ENCODE results near the gene PSAP. TPM values are rescaled to one million over a fixed set of nuclear protein-coding genes. Genes with fewer than 3 reads are reported as not detected.

PSAP gene
- total and polyA plus RNA-seq, 4 experiments from 2014 or later: 248 to 611 (median 324) TPM

DNA sequence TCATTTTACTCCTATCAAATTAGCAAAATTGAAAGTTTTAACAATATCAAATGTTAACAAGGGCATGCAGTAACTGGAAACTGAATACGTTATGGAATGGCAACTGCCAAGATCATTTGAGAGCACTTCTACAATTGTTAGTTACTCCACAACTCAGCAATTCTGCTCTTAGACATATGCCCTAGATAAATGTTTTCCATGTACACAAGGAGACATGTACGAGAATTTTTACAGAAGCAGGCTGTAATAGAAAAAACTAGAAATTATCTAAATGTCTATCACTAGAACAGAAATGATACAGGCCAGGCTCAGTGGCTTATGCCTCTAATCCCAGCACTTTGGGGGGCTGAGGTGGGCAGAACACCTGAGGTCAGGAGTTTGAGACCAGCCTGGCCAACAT lies 7.0 kb downstream of the PSAP start:
- POLR2A ChIA-PET (ENCODE audit: partially characterized antibody): no interaction called here
- Mint-ChIP-seq H3K27ac (peak overlapping the region in 2 of 7 donors; percentile 27 to 53), H3K4me3 (no peak overlapping the region), H3K9me3 (no peaks in the 10 kb centered on the region), H3K36me3 (peaks cover 2 to 6% of the 10 kb centered on the region in 2 donors), H3K4me1 (peaks cover 49 to 83% (median 64%) of the 10 kb centered on the region in 4 donors), H3K27me3 (no peaks in the 10 kb centered on the region)
- no peaks in the 10 kb centered on the region for H3K9me3 ChIP-seq (ENCODE audit: control insufficient read depth in 1 of 2, low read length in 2 of 2)
- no peak for DNase-seq
- no peak overlapping the region for H3K27ac ChIP-seq (ENCODE audit: low read depth, low read length)
- H3K4me3 ChIP-seq (ENCODE audit: low read length in 2 of 2): no peak overlapping the region
- CTCF ChIA-PET (ENCODE audit: partially characterized antibody): interaction anchor here (1.3 kb wide), 1 partner anchor 52 kb away, joined by 3 read pairs; no protein-coding TSS in a partner anchor
- intact Hi-C loops (cut with micrococcal nuclease): no loop called here
- H3K36me3 ChIP-seq (ENCODE audit: insufficient read depth, low read length): no peaks in the 10 kb centered on the region
- peaks cover 49% of the 10 kb centered on the region for H3K4me1 ChIP-seq (ENCODE audit: insufficient read depth, low read length)
- H3K27me3 ChIP-seq (ENCODE audit: insufficient read depth, low read length): no peaks in the 10 kb centered on the region

- H3K36me3 Mint-ChIP-seq: peaks cover 6 to 8% of the 10 kb centered on the region in 2 donors
- H3K27me3 Mint-ChIP-seq: no peaks in the 10 kb centered on the region
- POLR2A ChIA-PET (ENCODE audit: partially characterized antibody): interaction anchor here (1.1 kb wide), 1 partner anchor 8 kb away, joined by 5 read pairs; the partner anchor contains the start of gene PSAP
- no peaks in the 10 kb centered on the region for H3K9me3 Mint-ChIP-seq
- no peak overlapping the region for H3K27ac ChIP-seq (ENCODE audit: low read depth, low read length)
- no peak overlapping the region for H3K4me3 Mint-ChIP-seq
- DNase-seq: no peak
- peaks cover 48 to 83% (median 63%) of the 10 kb centered on the region in 4 donors for H3K4me1 Mint-ChIP-seq
- H3K36me3 ChIP-seq (ENCODE audit: insufficient read depth, low read length): no peaks in the 10 kb centered on the region
- H3K4me1 ChIP-seq (ENCODE audit: insufficient read depth, low read length): peaks cover 51% of the 10 kb centered on the region
- intact Hi-C loops (cut with micrococcal nuclease): no loop called here
- H3K27me3 ChIP-seq (ENCODE audit: insufficient read depth, low read length): no peaks in the 10 kb centered on the region
- H3K9me3 ChIP-seq (ENCODE audit: control insufficient read depth in 1 of 2, low read length in 2 of 2): no peaks in the 10 kb centered on the region
- CTCF ChIA-PET (ENCODE audit: partially characterized antibody): interaction anchor here (1.3 to 1.5 kb wide), 2 partner anchors 8 to 53 kb away, joined by 3 to 4 read pairs; partner anchors contain the start of gene PSAP
- H3K27ac Mint-ChIP-seq: no peak overlapping the region
- no peak overlapping the region for H3K4me3 ChIP-seq (ENCODE audit: low read length in 2 of 2)
These were observed 8.0 kb downstream of the PSAP start for GRCh38 chr10:71842856-71843686.

DNA sequence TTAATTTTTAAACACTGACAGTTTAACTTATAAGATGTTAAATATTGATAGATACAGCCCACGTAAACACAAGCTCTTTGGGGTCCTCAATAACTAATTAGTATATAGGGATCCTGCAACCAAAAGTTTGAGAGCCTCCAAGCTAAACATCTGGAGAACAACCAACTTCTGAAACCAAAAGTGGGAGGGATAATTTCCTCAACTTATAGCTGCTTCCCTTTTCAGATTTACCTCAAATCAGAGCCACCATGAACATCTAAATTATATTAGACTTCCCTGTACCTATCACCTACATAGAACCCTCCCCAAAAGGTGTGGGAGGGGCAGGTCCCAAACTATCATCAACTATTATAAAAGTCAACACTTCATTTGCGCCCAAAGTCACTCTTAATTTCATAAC lies 8.6 kb downstream of the PSAP start:
- H3K4me3 Mint-ChIP-seq: no peak overlapping the region
- POLR2A ChIA-PET (ENCODE audit: partially characterized antibody): interaction anchor here (1.1 kb wide), 1 partner anchor 8 kb away, joined by 5 read pairs; the partner anchor contains the start of gene PSAP
- intact Hi-C loops (cut with micrococcal nuclease): no loop called here
- CTCF ChIA-PET (ENCODE audit: partially characterized antibody): interaction anchor here (1.5 kb wide), 1 partner anchor 9 kb away, joined by 4 read pairs; the partner anchor contains the start of gene PSAP
- H3K27ac Mint-ChIP-seq: no peak overlapping the region
- no peak overlapping the region for H3K27ac ChIP-seq (ENCODE audit: low read depth, low read length)
- no peak overlapping the region for H3K4me3 ChIP-seq (ENCODE audit: low read length in 2 of 2)
- no peaks in the 10 kb centered on the region for H3K27me3 ChIP-seq (ENCODE audit: insufficient read depth, low read length)
- H3K9me3 Mint-ChIP-seq: no peaks in the 10 kb centered on the region
- no peak for DNase-seq
- peaks cover 50 to 83% (median 65%) of the 10 kb centered on the region in 4 donors for H3K4me1 Mint-ChIP-seq
- peaks cover 58% of the 10 kb centered on the region for H3K4me1 ChIP-seq (ENCODE audit: insufficient read depth, low read length)
- H3K36me3 ChIP-seq (ENCODE audit: insufficient read depth, low read length): no peaks in the 10 kb centered on the region
- no peaks in the 10 kb centered on the region for H3K27me3 Mint-ChIP-seq
- no peaks in the 10 kb centered on the region for H3K9me3 ChIP-seq (ENCODE audit: control insufficient read depth in 1 of 2, low read length in 2 of 2)
- H3K36me3 Mint-ChIP-seq: peaks cover 11% of the 10 kb centered on the region in 2 donors

DNA sequence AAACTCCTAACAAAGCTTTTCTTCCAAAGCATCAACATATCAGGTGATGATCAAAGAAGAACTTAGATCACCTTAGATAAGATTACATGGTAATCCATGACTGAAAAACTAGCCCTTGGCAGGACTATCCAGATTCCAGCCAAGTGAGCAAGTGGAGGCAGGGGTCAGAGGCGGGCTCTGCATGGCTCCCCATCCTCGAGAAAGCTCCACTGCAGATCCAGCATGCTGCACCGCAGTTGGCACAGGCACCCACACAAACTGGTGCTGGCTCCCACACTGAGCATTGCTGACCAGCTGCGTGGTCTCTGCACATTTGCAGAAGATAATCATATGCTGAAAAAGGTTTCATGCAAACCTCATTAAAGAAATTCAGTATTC lies 10.1 kb downstream of the PSAP start:
- H3K27ac ChIP-seq (ENCODE audit: low read depth, low read length): no peak overlapping the region
- H3K4me3 ChIP-seq (ENCODE audit: low read length in 2 of 2): no peak overlapping the region
- no peak for DNase-seq
- no peaks in the 10 kb centered on the region for H3K36me3 ChIP-seq (ENCODE audit: insufficient read depth, low read length)
- Mint-ChIP-seq H3K36me3 (peaks cover 11 to 12% of the 10 kb centered on the region in 2 donors), H3K4me3 (no peak overlapping the region), H3K27me3 (no peaks in the 10 kb centered on the region), H3K27ac (peak overlapping the region in 1 of 7 donors; percentile 8), H3K9me3 (no peaks in the 10 kb centered on the region), H3K4me1 (peaks cover 52 to 87% (median 70%) of the 10 kb centered on the region in 4 donors)
- intact Hi-C loops (cut with micrococcal nuclease): no loop called here
- no peaks in the 10 kb centered on the region for H3K27me3 ChIP-seq (ENCODE audit: insufficient read depth, low read length)
- ChIA-PET CTCF (ENCODE audit: partially characterized antibody) (interaction anchor here (0.5 to 1.3 kb wide), 2 partner anchors 145 to 247 kb away, joined by 3 to 4 read pairs; partner anchors contain the start of gene SPOCK2), POLR2A (ENCODE audit: partially characterized antibody) (interaction anchor here (1.7 kb wide), 1 partner anchor 10 kb away, joined by 7 read pairs; the partner anchor contains the start of gene PSAP)
- peaks cover 67% of the 10 kb centered on the region for H3K4me1 ChIP-seq (ENCODE audit: insufficient read depth, low read length)
- H3K9me3 ChIP-seq (ENCODE audit: control insufficient read depth in 1 of 2, low read length in 2 of 2): no peaks in the 10 kb centered on the region

GRCh38 chr10:71840177-71840957 lies 10.7 kb downstream of the PSAP start:
- Histone ChIP-seq H3K27me3 (ENCODE audit: insufficient read depth, low read length) (no peaks in the 10 kb centered on the region), H3K27ac (ENCODE audit: low read depth, low read length) (no peak overlapping the region), H3K36me3 (ENCODE audit: insufficient read depth, low read length) (no peaks in the 10 kb centered on the region), H3K4me1 (ENCODE audit: insufficient read depth, low read length) (peaks cover 63% of the 10 kb centered on the region), H3K4me3 (ENCODE audit: low read length in 2 of 2) (no peak overlapping the region), H3K9me3 (ENCODE audit: control insufficient read depth in 1 of 2, low read length in 2 of 2) (no peaks in the 10 kb centered on the region)
- Mint-ChIP-seq H3K4me3 (no peak overlapping the region), H3K27me3 (no peaks in the 10 kb centered on the region), H3K9me3 (no peaks in the 10 kb centered on the region), H3K27ac (peak overlapping the region in 1 of 7 donors; percentile 8), H3K36me3 (peaks cover 11 to 12% of the 10 kb centered on the region in 2 donors), H3K4me1 (peaks cover 50 to 85% (median 68%) of the 10 kb centered on the region in 4 donors)
- no peak for DNase-seq
- ChIA-PET POLR2A (ENCODE audit: partially characterized antibody) (interaction anchor here (1.7 kb wide), 1 partner anchor 10 kb away, joined by 7 read pairs; the partner anchor contains the start of gene PSAP), CTCF (ENCODE audit: partially characterized antibody) (interaction anchor here (0.5 to 1.3 kb wide), 2 partner anchors 144 to 248 kb away, joined by 3 to 4 read pairs; partner anchors contain the start of gene SPOCK2)
- intact Hi-C loops (cut with micrococcal nuclease): no loop called here

DNA sequence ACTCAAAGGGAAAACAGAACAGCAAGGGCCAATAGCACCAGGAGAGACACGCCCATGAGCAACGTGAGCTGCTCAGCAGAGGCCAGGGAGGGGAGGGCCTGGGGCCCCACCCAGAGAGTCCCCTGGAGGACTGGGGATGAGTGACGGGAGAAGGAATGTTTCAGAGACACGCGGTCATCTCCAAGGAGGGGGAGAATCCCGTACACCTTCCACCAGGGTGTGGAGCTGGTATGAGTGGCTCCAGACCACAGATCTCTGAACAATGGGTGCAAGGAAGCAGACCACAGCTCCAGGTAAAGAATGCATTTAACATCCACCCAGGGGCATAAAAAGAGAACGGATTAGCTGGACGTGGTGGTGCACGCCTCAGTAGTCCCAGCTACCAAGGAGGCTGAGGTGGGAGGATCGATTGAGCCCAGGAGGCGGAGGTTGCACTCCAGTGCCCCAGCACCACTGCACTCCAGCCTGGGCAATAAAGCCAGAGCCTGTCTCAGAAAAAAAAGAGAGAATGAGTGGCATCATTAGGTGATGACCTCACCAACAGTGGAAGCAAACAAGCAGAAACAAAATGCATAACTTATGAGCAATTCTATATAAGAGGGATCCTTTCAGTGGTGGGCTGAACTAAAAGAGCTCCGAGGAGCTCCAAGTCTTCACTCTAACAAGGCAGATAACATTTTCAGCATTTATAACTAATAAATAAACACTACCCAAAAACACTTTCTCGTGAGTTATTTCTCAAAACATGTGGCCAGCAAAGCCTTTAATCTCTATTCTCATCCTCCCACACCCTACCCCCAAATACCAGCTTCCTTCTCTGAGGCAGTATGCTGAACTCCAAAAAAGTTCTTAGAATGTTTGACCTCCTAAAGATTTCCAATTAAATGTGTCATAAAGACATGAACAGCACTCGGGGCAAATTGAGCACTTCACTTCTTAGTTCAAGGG lies 12.5 kb downstream of the PSAP start:
- Mint-ChIP-seq H3K9me3 (no peaks in the 10 kb centered on the region), H3K4me1 (peaks cover 45 to 79% (median 60%) of the 10 kb centered on the region in 4 donors), H3K4me3 (peak overlapping the region in 1 of 8 donors; percentile 40), H3K27me3 (no peaks in the 10 kb centered on the region), H3K27ac (peak overlapping the region in 5 of 7 donors; percentile 25 to 50 (median 42)), H3K36me3 (peaks cover 9 to 14% of the 10 kb centered on the region in 2 donors)
- ChIA-PET CTCF (ENCODE audit: partially characterized antibody) (interaction anchor here (1.1 to 1.6 kb wide), 2 partner anchors 25 to 131 kb away, joined by 3 read pairs; no protein-coding TSS in a partner anchor), POLR2A (ENCODE audit: partially characterized antibody) (interaction anchor here (0.8 to 1.0 kb wide), 2 partner anchors 10 to 13 kb away, joined by 3 read pairs; partner anchors contain the start of gene PSAP)
- Histone ChIP-seq H3K27me3 (ENCODE audit: insufficient read depth, low read length) (no peaks in the 10 kb centered on the region), H3K4me3 (ENCODE audit: low read length in 2 of 2) (no peak overlapping the region), H3K27ac (ENCODE audit: low read depth, low read length) (no peak overlapping the region), H3K36me3 (ENCODE audit: insufficient read depth, low read length) (no peaks in the 10 kb centered on the region), H3K9me3 (ENCODE audit: control insufficient read depth in 1 of 2, low read length in 2 of 2) (no peaks in the 10 kb centered on the region), H3K4me1 (ENCODE audit: insufficient read depth, low read length) (peaks cover 49% of the 10 kb centered on the region)
- intact Hi-C loops (cut with micrococcal nuclease): no loop called here
- DNase-seq: no peak
